Osteoblast (primary cell): ENCODE results near the gene RNASEH2B. TPM values are rescaled to one million over a fixed set of nuclear protein-coding genes. Genes with fewer than 3 reads are reported as not detected.

Experiments
- DNase-seq: peaks from one replicate; pipeline ENCODE4 v3.0.0; 2011; ENCODE audit warnings: low spot score, mixed read lengths; ENCODE audit not compliant: insufficient read length; ENCODE audit errors: missing footprints
- H2AFZ ChIP-seq: 2 replicates; pipeline ENCODE4 v1.6.0; 2011; ENCODE audit warnings: mild to moderate bottlenecking, low read length
- H3K27ac ChIP-seq: 2 replicates; pipeline ENCODE4 v1.5.1; 2011; ENCODE audit warnings: mild to moderate bottlenecking, low read depth, low read length, moderate library complexity
- H3K27me3 ChIP-seq: 2 replicates; pipeline ENCODE4 v1.6.0; 2012; ENCODE audit warnings: mild to moderate bottlenecking, control low read depth, inconsistent platforms, low read length, moderate library complexity; ENCODE audit not compliant: insufficient read depth
- H3K36me3 ChIP-seq: 2 replicates; pipeline ENCODE4 v1.5.1; 2011; ENCODE audit warnings: mild to moderate bottlenecking, low read length, control low read depth, moderate library complexity; ENCODE audit not compliant: insufficient read depth
- H3K4me1 ChIP-seq: 2 replicates; pipeline ENCODE4 v1.5.1; 2011; ENCODE audit warnings: mild to moderate bottlenecking, low read length, control low read depth, moderate library complexity; ENCODE audit not compliant: insufficient read depth
- H3K4me2 ChIP-seq: 2 replicates; pipeline ENCODE4 v1.6.0; 2011; ENCODE audit warnings: mild to moderate bottlenecking, low read length; ENCODE audit not compliant: insufficient read depth
- H3K4me3 ChIP-seq: fragments of 200-600 bp; sonication (generic); 3 replicates; pipeline ENCODE4 v1.5.1; 2012; ENCODE audit warnings: mild to moderate bottlenecking, low read length, inconsistent platforms; ENCODE audit not compliant: insufficient read depth
- H3K79me2 ChIP-seq: 2 replicates; pipeline ENCODE4 v1.6.0; 2012; ENCODE audit warnings: mild to moderate bottlenecking, low read length, control low read depth, inconsistent platforms; ENCODE audit not compliant: insufficient read depth
- H3K9me3 ChIP-seq: 2 replicates; pipeline ENCODE4 v1.5.1; 2011; ENCODE audit warnings: low read depth, low read length, control low read depth
- H4K20me1 ChIP-seq: 2 replicates; pipeline ENCODE4 v1.6.0; 2012; ENCODE audit warnings: mild to moderate bottlenecking, low read length, control low read depth; ENCODE audit not compliant: insufficient read depth
- CTCF ChIP-seq: IDR thresholded peaks from 2 replicates; pipeline ENCODE4 v1.5.1; 2011; ENCODE audit warnings: mild to moderate bottlenecking, low read depth, low read length, moderate library complexity; ENCODE audit errors: extremely low read depth
- total RNA-seq: library from RNA; depleted of rRNA; stranded (reverse); fragments of >200 nt; gene quantifications from 2 replicates; pipeline ENCODE4 v1.2.3, GENCODE V29; 2012

RNASEH2B gene
- total RNA-seq, 1 donor: 47.4 TPM

DNA sequence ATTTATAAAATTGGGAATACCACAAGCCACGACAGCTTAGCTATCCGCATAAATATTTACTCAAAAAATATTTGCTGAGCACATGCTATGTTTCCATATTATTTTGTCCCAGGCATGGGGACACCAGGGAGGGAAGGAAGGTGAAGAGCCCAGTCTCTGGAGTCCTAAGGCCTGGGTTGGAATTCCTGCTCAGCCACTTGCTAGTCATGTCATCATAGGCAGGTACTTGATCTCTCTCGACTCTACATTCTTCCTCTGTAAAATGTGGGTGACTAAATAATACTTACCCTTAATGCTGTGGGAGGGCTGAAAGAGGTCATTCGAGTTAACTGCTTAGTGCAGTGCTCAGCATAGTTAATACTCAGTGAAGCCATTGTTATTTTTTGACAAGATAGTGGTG lies 4.3 kb upstream of the RNASEH2B start:
- Histone ChIP-seq H3K9me3 (no peaks in the 10 kb centered on the region), H3K4me3 (no peak overlapping the region), H2AFZ (no peak overlapping the region), H3K27me3 (no peaks in the 10 kb centered on the region), H3K4me1 (peaks cover 3% of the 10 kb centered on the region), H3K79me2 (peaks cover 2% of the 10 kb centered on the region), H3K36me3 (no peaks in the 10 kb centered on the region), H3K27ac (no peak overlapping the region), H4K20me1 (no peaks in the 10 kb centered on the region), H3K4me2 (no peak overlapping the region)
- DNase-seq: no peak
- TF ChIP-seq CTCF: no peak

- Histone ChIP-seq H3K27me3 (no peaks in the 10 kb centered on the region), H3K79me2 (peaks cover 27% of the 10 kb centered on the region), H3K4me1 (peaks cover 18% of the 10 kb centered on the region), H3K9me3 (no peaks in the 10 kb centered on the region), H3K4me2 (no peak overlapping the region), H3K27ac (no peak overlapping the region), H3K36me3 (no peaks in the 10 kb centered on the region), H4K20me1 (no peaks in the 10 kb centered on the region), H2AFZ (no peak overlapping the region), H3K4me3 (no peak overlapping the region)
- no peak for TF ChIP-seq CTCF
- peak; percentile 73 for DNase-seq
Measured at GRCh38 chr13:50907781-50908180, 1.8 kb upstream of the RNASEH2B start.

DNA sequence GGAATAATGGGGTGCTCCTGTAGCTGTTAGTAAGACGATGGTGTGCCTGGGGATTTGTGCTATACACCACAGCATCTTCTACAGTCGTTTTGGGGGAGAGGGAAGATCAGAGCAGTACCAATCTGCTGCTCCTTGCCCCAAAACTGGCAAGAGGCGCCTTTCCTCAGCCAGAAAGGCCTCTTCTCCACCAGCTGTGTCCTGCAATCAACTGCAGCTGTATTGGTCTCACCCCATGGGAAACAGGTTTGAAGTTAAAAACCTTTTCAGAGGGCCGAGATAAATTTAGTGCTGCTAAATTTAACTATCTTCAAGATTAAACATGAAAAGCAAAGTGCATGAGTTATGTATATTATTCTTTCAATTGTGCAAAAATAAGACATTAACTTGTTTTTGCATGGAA lies 1.2 kb upstream of the RNASEH2B start:
- peaks cover 18% of the 10 kb centered on the region for H3K4me1 ChIP-seq
- peak overlapping the region; percentile 13 for H2AFZ ChIP-seq
- no peak for TF ChIP-seq CTCF
- H3K79me2 ChIP-seq: peaks cover 33% of the 10 kb centered on the region
- H3K4me3 ChIP-seq: no peak overlapping the region
- H3K27ac ChIP-seq: no peak overlapping the region
- no peaks in the 10 kb centered on the region for H3K9me3 ChIP-seq
- DNase-seq: no peak
- no peaks in the 10 kb centered on the region for H3K27me3 ChIP-seq
- H3K4me2 ChIP-seq: no peak overlapping the region
- H4K20me1 ChIP-seq: no peaks in the 10 kb centered on the region
- H3K36me3 ChIP-seq: no peaks in the 10 kb centered on the region

DNA sequence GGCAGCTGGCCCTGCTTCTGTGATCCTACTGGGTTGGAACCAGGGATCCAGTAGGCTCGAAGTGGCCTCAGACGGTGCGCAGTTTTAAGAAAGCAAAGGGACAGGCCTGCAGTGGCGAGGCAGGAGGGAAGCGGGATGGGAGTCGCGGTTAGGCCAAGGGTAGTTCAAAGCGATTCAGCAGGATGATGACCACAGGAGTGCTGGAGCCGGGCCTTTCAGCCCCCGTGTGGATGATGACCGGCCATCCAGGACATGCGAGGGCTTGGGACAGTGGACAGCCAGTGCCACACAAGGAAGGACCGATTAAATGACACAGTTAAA lies 854 bp downstream of the RNASEH2B start:
- peak; percentile 79 for DNase-seq
- H3K36me3 ChIP-seq: no peaks in the 10 kb centered on the region
- no peaks in the 10 kb centered on the region for H3K9me3 ChIP-seq
- no peaks in the 10 kb centered on the region for H3K27me3 ChIP-seq
- peak overlapping the region; percentile 88 for H3K27ac ChIP-seq
- TF ChIP-seq CTCF: no peak
- peaks cover 33% of the 10 kb centered on the region for H3K4me1 ChIP-seq
- H4K20me1 ChIP-seq: peaks cover 2% of the 10 kb centered on the region
- H3K79me2 ChIP-seq: peaks cover 46% of the 10 kb centered on the region
- peak overlapping the region; percentile 85 for H3K4me2 ChIP-seq
- H2AFZ ChIP-seq: peak overlapping the region; percentile 95
- H3K4me3 ChIP-seq: peak overlapping the region; percentile 86
